Measurements from ENCODE around the gene PAX3. TPM values are rescaled to one million over a fixed set of nuclear protein-coding genes. Genes with fewer than 3 reads are reported as not detected.

Gene PAX3
- total RNA-seq: not detected in 2 replicates

GRCh38 chr2:222298311-222299150, at the start of gene PAX3:
PAX3 (minus strand) TSS chr2:222298998; CDS start chr2:222298615, 383 bp downstream.

Other genes starting within 250 kb of the PAX3 start
- gene SGPP2, start 125.5 kb upstream of the PAX3 start, total RNA-seq: not detected in 2 replicates

All from epithelial cell of umbilical artery (primary cell).